Fibroblast of lung (primary cell): Measurements from ENCODE around the gene ANKRD22.

Experiments used
- CTCF ChIP-seq, 2 donors: IDR thresholded peaks in 1 of 2; conservative IDR thresholded peaks in 1 of 2; 1 replicate in 1 of 2; 2 replicates in 1 of 2; pipeline ENCODE4 v1.5.1; 2011 to 2012; ENCODE audit warnings: low read length in 2 of 2, control low read depth in 1 of 2, inconsistent platforms in 1 of 2, low read depth in 1 of 2, mild to moderate bottlenecking in 1 of 2
- EZH2 ChIP-seq: IDR thresholded peaks from 2 replicates; pipeline ENCODE4 v1.5.1; 2012; ENCODE audit warnings: low read length, control low read depth, mild to moderate bottlenecking; ENCODE audit errors: missing control alignments

- TF ChIP-seq CTCF (conservative IDR thresholded peaks at IDR 0.05 in 1 of 2, IDR thresholded peaks at IDR 0.05 in 1 of 2; ENCODE audit: low read depth in 1 of 2, low read length in 2 of 2), result no peak
- TF ChIP-seq EZH2, result no peak
Observed at GRCh38 chr10:88831709-88832108, 19.9 kb downstream of the ANKRD22 start.
